Measurements from ENCODE around the gene LANCL2. TPM values are rescaled to one million over a fixed set of nuclear protein-coding genes. Genes with fewer than 3 reads are reported as not detected.
A peak's percentile ranks its signal among the peaks of the same experiment; 100 is the strongest.
"Not testable (repeated sequence)": the region's sequence is repeated elsewhere in the genome, so short reads cannot be mapped to it uniquely, and the experiment has no call there.

Gene LANCL2
- total RNA-seq, 1 experiment from 2014 or later = 26.4 TPM

- Mint-ChIP-seq H3K9me3 (no peaks in the 10 kb centered on the region), H3K4me1 (peaks cover under 1 to 1% of the 10 kb centered on the region in 2 experiments; a peak in 3 of 4 replicates), H3K4me3 (no peak overlapping the region), H3K36me3 (ENCODE audit: insufficient read depth in 1 of 3, low read depth in 3 of 3) (peaks cover 0 to 15% (median 4%) of the 10 kb centered on the region in 3 experiments; a peak in 4 of 7 replicates), H3K27me3 (ENCODE audit: low read depth) (no peaks in the 10 kb centered on the region), H3K27ac (no peak overlapping the region)
- no peak overlapping the region for H2AFZ ChIP-seq (ENCODE audit: low read length)
- no peaks in the 10 kb centered on the region for H3K4me1 ChIP-seq (ENCODE audit: insufficient read depth, low read length)
- H3K9me3 ChIP-seq (ENCODE audit: control insufficient read depth, low read depth, low read length) = no peaks in the 10 kb centered on the region
- H3K27ac ChIP-seq (ENCODE audit: insufficient read length, low read depth, low read length) = no peak overlapping the region
- H3K18ac ChIP-seq (ENCODE audit: insufficient read length, low read depth, low read length) = no peak overlapping the region
- H3K14ac ChIP-seq (ENCODE audit: insufficient read depth, low read length) = no peak overlapping the region
- H3K79me1 ChIP-seq (ENCODE audit: insufficient read depth, low read depth, low read length, poor library complexity, severe bottlenecking) = no peaks in the 10 kb centered on the region
- H3K4ac ChIP-seq (ENCODE audit: low read depth, low read length) = no peak overlapping the region
- H2BK120ac ChIP-seq (ENCODE audit: low read depth, low read length, poor library complexity, severe bottlenecking) = no peak overlapping the region
- H2BK12ac ChIP-seq (ENCODE audit: insufficient read length, low read depth, low read length) = no peak overlapping the region
- TF ChIP-seq CTCF (conservative IDR thresholded peaks at IDR 0.05) = peak; percentile 88
- no peaks in the 10 kb centered on the region for H4K20me1 ChIP-seq (ENCODE audit: control insufficient read depth, insufficient read depth, insufficient read length)
- H3T11ph ChIP-seq (ENCODE audit: low read length) = no peak overlapping the region
- no peak overlapping the region for H4K91ac ChIP-seq (ENCODE audit: insufficient read length, low read depth, low read length)
- no peak overlapping the region for H2BK5ac ChIP-seq (ENCODE audit: insufficient read length, low read length)
- H4K8ac ChIP-seq (replicated peaks; ENCODE audit: insufficient read length, low read depth, low read length) = no peak overlapping the region
- no peak overlapping the region for H2BK15ac ChIP-seq (ENCODE audit: low read depth, low read length)
- no peak overlapping the region for H3K4me2 ChIP-seq (ENCODE audit: insufficient read depth, insufficient read length, low read length)
- no peaks in the 10 kb centered on the region for H3K27me3 ChIP-seq (ENCODE audit: insufficient read depth, low read length)
- H3K23ac ChIP-seq (ENCODE audit: insufficient read length, low read depth, low read length) = no peak overlapping the region
- no peak overlapping the region for H2BK20ac ChIP-seq (ENCODE audit: low read depth, low read length, poor library complexity, severe bottlenecking)
- H3K79me2 ChIP-seq (ENCODE audit: insufficient read depth, low read length) = no peaks in the 10 kb centered on the region
- DNase-seq = peak; percentile 75
- no peak overlapping the region for H3K56ac ChIP-seq (ENCODE audit: insufficient read length, low read depth, low read length)
- H2AK5ac ChIP-seq (ENCODE audit: insufficient read length, low read length) = no peak overlapping the region
- H3K23me2 ChIP-seq (ENCODE audit: insufficient read length, low read depth, low read length, poor library complexity, severe bottlenecking) = no peaks in the 10 kb centered on the region
- H4K5ac ChIP-seq (ENCODE audit: insufficient read length, low read depth, low read length) = no peak overlapping the region
- no peak overlapping the region for H3K9ac ChIP-seq (ENCODE audit: extremely low read depth, insufficient read length, low read length)
- no CpG with 5 or more reads among the region's 6 CpGs for WGBS (ENCODE audit: extremely low coverage, insufficient read length, low lambda C conversion rate)
These were observed 50.1 kb downstream of the LANCL2 start for GRCh38 chr7:55415173-55415778.

DNA sequence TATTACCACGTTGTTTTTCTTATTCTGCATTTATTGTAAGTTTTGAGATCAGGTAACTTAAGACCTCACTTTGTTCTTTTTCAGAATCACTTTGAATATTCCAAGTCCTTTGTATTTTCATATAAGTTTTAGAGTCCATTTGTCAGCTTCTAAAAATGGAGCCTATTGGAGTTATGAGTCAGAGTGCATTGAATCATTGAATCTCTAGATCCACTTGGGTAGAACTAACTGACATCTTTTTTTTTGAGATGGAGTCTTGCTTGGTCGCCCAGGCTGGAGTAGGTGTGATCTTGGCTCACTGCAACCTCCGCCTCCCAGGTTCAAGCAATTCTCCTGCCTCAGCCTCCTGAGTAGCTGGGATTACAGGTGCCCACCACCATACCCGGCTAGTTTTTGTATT is 52.3 kb downstream of the LANCL2 start:
- not testable (repeated sequence) for H4K20me1 ChIP-seq (ENCODE audit: control insufficient read depth, insufficient read depth, insufficient read length); H3K23ac ChIP-seq (ENCODE audit: insufficient read length, low read depth, low read length); H3K9me3 ChIP-seq (ENCODE audit: control insufficient read depth, low read depth, low read length); H3K4me2 ChIP-seq (ENCODE audit: insufficient read depth, insufficient read length, low read length); H4K91ac ChIP-seq (ENCODE audit: insufficient read length, low read depth, low read length); H4K8ac ChIP-seq (replicated peaks; ENCODE audit: insufficient read length, low read depth, low read length); H2BK15ac ChIP-seq (ENCODE audit: low read depth, low read length); H2AK5ac ChIP-seq (ENCODE audit: insufficient read length, low read length); H3T11ph ChIP-seq (ENCODE audit: low read length); H3K27ac ChIP-seq (ENCODE audit: insufficient read length, low read depth, low read length); H3K4me1 ChIP-seq (ENCODE audit: insufficient read depth, low read length); H3K9me3 Mint-ChIP-seq; H3K56ac ChIP-seq (ENCODE audit: insufficient read length, low read depth, low read length); H2AFZ ChIP-seq (ENCODE audit: low read length); H3K27ac Mint-ChIP-seq; H3K18ac ChIP-seq (ENCODE audit: insufficient read length, low read depth, low read length); H3K27me3 Mint-ChIP-seq (ENCODE audit: low read depth); H2BK5ac ChIP-seq (ENCODE audit: insufficient read length, low read length); H2BK120ac ChIP-seq (ENCODE audit: low read depth, low read length, poor library complexity, severe bottlenecking); DNase-seq; H2BK12ac ChIP-seq (ENCODE audit: insufficient read length, low read depth, low read length); H4K5ac ChIP-seq (ENCODE audit: insufficient read length, low read depth, low read length); H3K9ac ChIP-seq (ENCODE audit: extremely low read depth, insufficient read length, low read length); H3K4me1 Mint-ChIP-seq; H3K4me3 Mint-ChIP-seq; H3K27me3 ChIP-seq (ENCODE audit: insufficient read depth, low read length); H3K79me1 ChIP-seq (ENCODE audit: insufficient read depth, low read depth, low read length, poor library complexity, severe bottlenecking); H2BK20ac ChIP-seq (ENCODE audit: low read depth, low read length, poor library complexity, severe bottlenecking); H3K23me2 ChIP-seq (ENCODE audit: insufficient read length, low read depth, low read length, poor library complexity, severe bottlenecking); H3K79me2 ChIP-seq (ENCODE audit: insufficient read depth, low read length); H3K14ac ChIP-seq (ENCODE audit: insufficient read depth, low read length); H3K36me3 Mint-ChIP-seq (ENCODE audit: insufficient read depth in 1 of 3, low read depth in 3 of 3); H3K4ac ChIP-seq (ENCODE audit: low read depth, low read length)
- no CpG with 5 or more reads among the region's 4 CpGs for WGBS (ENCODE audit: extremely low coverage, insufficient read length, low lambda C conversion rate)

Data from H9 (cell line).